IMR-90 (cell line): ENCODE results near the gene AOPEP. TPM values are rescaled to one million over a fixed set of nuclear protein-coding genes. Genes with fewer than 3 reads are reported as not detected.

Experiments used
- ATAC-seq: fragments of 200-7000 bp; cut with Tn5 transposase; 2 replicates; pipeline ENCODE4 v1.9.1; 2020; ENCODE audit warnings: low read depth, mild to moderate bottlenecking, moderate library complexity
- BruUV-seq: library from RNA; stranded (reverse); fragments of 400-500 nt; replicated peaks from 2 replicates; lab custom pipeline; 2021; lab: Mats Ljungman, UMichigan
- CTCF ChIA-PET: fragments of 300-600 bp; formaldehyde crosslinking; extraction: SDS; loops from one replicate; lab custom pipeline; 2021; ENCODE audit warnings: antibody characterized with exemption; lab: Yijun Ruan, JAX
- POLR2A ChIA-PET: fragments of 300-600 bp; sonication (Branson Sonifier 250); formaldehyde crosslinking; loops from one replicate; lab custom pipeline; 2022; ENCODE audit warnings: antibody characterized with exemption; ENCODE audit not compliant: unreplicated experiment; lab: Charles Lee
- DNase-seq: peaks from one replicate; pipeline ENCODE4 v3.0.0; 2013
- H2AFZ ChIP-seq: replicated peaks from 2 replicates; pipeline ENCODE3; 2013; ENCODE audit warnings: low read length, mild to moderate bottlenecking; ENCODE audit not compliant: poor library complexity
- H2AK5ac ChIP-seq: 2 replicates; pipeline ENCODE4 v1.6.1; 2013; ENCODE audit warnings: low read depth, low read length, inconsistent platforms
- H2AK9ac ChIP-seq: replicated peaks from 2 replicates; pipeline ENCODE3; 2013; ENCODE audit warnings: mild to moderate bottlenecking, low read depth, low read length, moderate library complexity; ENCODE audit not compliant: poor library complexity
- H2BK120ac ChIP-seq: 2 replicates; pipeline ENCODE4 v1.6.1; 2013; ENCODE audit warnings: low read depth, low read length, inconsistent platforms
- H2BK15ac ChIP-seq: 3 replicates; pipeline ENCODE4 v1.6.1; 2013; ENCODE audit warnings: low read depth, low read length, inconsistent platforms
- H2BK20ac ChIP-seq: 2 replicates; pipeline ENCODE4 v1.6.1; 2013; ENCODE audit warnings: low read depth, mild to moderate bottlenecking, inconsistent platforms, low read length, moderate library complexity
- H2BK5ac ChIP-seq: 2 replicates; pipeline ENCODE4 v1.6.1; 2013; ENCODE audit warnings: mild to moderate bottlenecking, low read depth, low read length, inconsistent platforms; ENCODE audit not compliant: poor library complexity, severe bottlenecking
- H3K14ac ChIP-seq: replicated peaks from 2 replicates; pipeline ENCODE4 v1.6.1; 2013; ENCODE audit warnings: low read depth, low read length, inconsistent platforms
- H3K18ac ChIP-seq: 2 replicates; pipeline ENCODE4 v1.6.1; 2013; ENCODE audit warnings: low read depth, low read length, control low read depth
- H3K23ac ChIP-seq: 2 replicates; pipeline ENCODE4 v1.6.1; 2013; ENCODE audit warnings: low read depth, low read length, inconsistent platforms
- H3K27ac ChIP-seq: 2 replicates; pipeline ENCODE4 v1.5.1; 2013; ENCODE audit warnings: mild to moderate bottlenecking, control low read depth, low read length; ENCODE audit not compliant: insufficient read depth
- H3K27me3 ChIP-seq: 2 replicates; pipeline ENCODE4 v1.6.1; 2013; ENCODE audit warnings: low read length; ENCODE audit not compliant: control insufficient read depth, insufficient read depth
- H3K36me3 ChIP-seq: 2 replicates; pipeline ENCODE4 v1.6.1; 2013; ENCODE audit warnings: low read length, mixed read lengths; ENCODE audit not compliant: control insufficient read depth, insufficient read depth
- H3K4ac ChIP-seq: 2 replicates; pipeline ENCODE4 v1.6.1; 2013; ENCODE audit warnings: low read depth, low read length, inconsistent platforms
- H3K4me1 ChIP-seq: 2 replicates; pipeline ENCODE4 v1.6.1; 2013; ENCODE audit warnings: low read length, mixed read lengths; ENCODE audit not compliant: control insufficient read depth, insufficient read depth
- H3K4me2 ChIP-seq: 2 replicates; pipeline ENCODE4 v1.6.1; 2013; ENCODE audit warnings: low read depth, mild to moderate bottlenecking, control low read depth, low read length, moderate library complexity
- H3K4me3 ChIP-seq: 2 replicates; pipeline ENCODE4 v1.5.1; 2013; ENCODE audit warnings: low read depth, mild to moderate bottlenecking, control low read depth, low read length, moderate library complexity; ENCODE audit not compliant: insufficient read depth
- H3K56ac ChIP-seq: 2 replicates; pipeline ENCODE4 v1.6.1; 2013; ENCODE audit warnings: low read length, inconsistent platforms; ENCODE audit not compliant: insufficient read depth; ENCODE audit errors: extremely low read depth
- H3K79me1 ChIP-seq, 2 experiments: 2 replicates each; pipeline ENCODE4 v1.6.1; 2013; ENCODE audit warnings: low read length in 2 of 2, inconsistent platforms in 1 of 2, low read depth in 1 of 2
- H3K9ac ChIP-seq: 2 replicates; pipeline ENCODE4 v1.6.1; 2013; ENCODE audit warnings: low read depth, low read length, control low read depth
- H3K9me1 ChIP-seq: 2 replicates; pipeline ENCODE4 v1.6.1; 2013; ENCODE audit warnings: low read length, inconsistent platforms; ENCODE audit not compliant: insufficient read depth
- H3K9me3 ChIP-seq: 2 replicates; pipeline ENCODE4 v1.6.1; 2013; ENCODE audit warnings: low read length; ENCODE audit not compliant: control insufficient read depth, insufficient read depth
- H4K20me1 ChIP-seq: 2 replicates; pipeline ENCODE4 v1.6.1; 2013; ENCODE audit warnings: low read length, inconsistent platforms; ENCODE audit not compliant: insufficient read depth
- H4K5ac ChIP-seq: 2 replicates; pipeline ENCODE4 v1.6.1; 2013; ENCODE audit warnings: mild to moderate bottlenecking, low read depth, low read length, control low read depth
- H4K8ac ChIP-seq, 2 experiments: 2 replicates each; pipeline ENCODE4 v1.6.1; 2013; ENCODE audit warnings: low read depth in 2 of 2, low read length in 2 of 2, control low read depth in 1 of 2, inconsistent platforms in 1 of 2
- H4K91ac ChIP-seq: 2 replicates; pipeline ENCODE4 v1.6.1; 2013; ENCODE audit warnings: low read depth, low read length, inconsistent platforms; ENCODE audit not compliant: insufficient read depth
- BHLHE40 ChIP-seq: fragments of 150-350 bp; IDR thresholded peaks from 2 replicates; pipeline ENCODE4 v1.6.1; 2016; ENCODE audit warnings: mild to moderate bottlenecking, low read depth, low read length
- CEBPB ChIP-seq: IDR thresholded peaks from 2 replicates; pipeline ENCODE4 v1.6.1; 2012; ENCODE audit warnings: low read depth, low read length, improper control_type of control experiment
- CHD1 ChIP-seq: IDR thresholded peaks from 2 replicates; pipeline ENCODE4 v1.6.1; 2012; ENCODE audit warnings: low read depth, low read length, improper control_type of control experiment
- ELK1 ChIP-seq: fragments of 150-350 bp; IDR thresholded peaks from 2 replicates; pipeline ENCODE4 v1.6.1; 2016; ENCODE audit warnings: low read depth, mild to moderate bottlenecking, low read length, moderate library complexity, borderline replicate concordance
- FOS ChIP-seq: fragments of 150-350 bp; IDR thresholded peaks from 2 replicates; pipeline ENCODE4 v1.6.1; 2016; ENCODE audit warnings: low read depth, low read length
- MAFK ChIP-seq: IDR thresholded peaks from 2 replicates; pipeline ENCODE4 v1.6.1; 2012; ENCODE audit warnings: low read depth, low read length, improper control_type of control experiment
- MAZ ChIP-seq: IDR thresholded peaks from 2 replicates; pipeline ENCODE4 v1.6.1; 2012; ENCODE audit warnings: low read depth, mild to moderate bottlenecking, low read length, improper control_type of control experiment, moderate library complexity, borderline replicate concordance
- MXI1 ChIP-seq: IDR thresholded peaks from 2 replicates; pipeline ENCODE4 v1.6.1; 2012; ENCODE audit warnings: low read depth, mild to moderate bottlenecking, low read length, moderate library complexity, borderline replicate concordance
- NFE2L2 ChIP-seq: fragments of 150-350 bp; IDR thresholded peaks from 2 replicates; pipeline ENCODE4 v1.6.1; 2016; ENCODE audit warnings: low read depth, mild to moderate bottlenecking, low read length
- POLR2A ChIP-seq: IDR thresholded peaks from 2 replicates; pipeline ENCODE4 v1.6.1; 2012; ENCODE audit warnings: mild to moderate bottlenecking, low read depth, low read length
- RAD21 ChIP-seq: IDR thresholded peaks from 2 replicates; pipeline ENCODE4 v1.6.1; 2012; ENCODE audit warnings: low read length, improper control_type of control experiment
- RCOR1 ChIP-seq: IDR thresholded peaks from 2 replicates; pipeline ENCODE4 v1.6.1; 2012; ENCODE audit warnings: mild to moderate bottlenecking, low read length, improper control_type of control experiment; ENCODE audit not compliant: insufficient replicate concordance
- RFX5 ChIP-seq: IDR thresholded peaks from 2 replicates; pipeline ENCODE4 v1.8.0; 2012; ENCODE audit warnings: low read depth, mild to moderate bottlenecking, low read length, moderate library complexity
- SMC3 ChIP-seq: fragments of 150-350 bp; IDR thresholded peaks from 2 replicates; pipeline ENCODE4 v1.6.1; 2016; ENCODE audit warnings: low read depth, mild to moderate bottlenecking, antibody characterized with exemption, low read length, moderate library complexity
- USF2 ChIP-seq: fragments of 150-350 bp; IDR thresholded peaks from 2 replicates; pipeline ENCODE4 v1.6.1; 2017; ENCODE audit warnings: mild to moderate bottlenecking, antibody characterized with exemption, low read length, low read depth
- WGBS, 2 experiments: methylation state at CpG; one replicate each; pipeline versions ENCODE4 v1.1.5 to v1.1.7; 2013; ENCODE audit warnings: missing lambda C conversion rate in 2 of 2; ENCODE audit not compliant: insufficient read length in 1 of 2; ENCODE audit errors: extremely low coverage in 2 of 2; 5-methylcytosine and 5-hydroxymethylcytosine counted together
- dilution Hi-C: fragments of 300-500 bp; cut with HindIII; formaldehyde crosslinking; loops from one replicate; pipeline ENCODE4 v1.14.3; 2018; ENCODE audit warnings: low sequenced_read_pairs; ENCODE audit not compliant: unreplicated experiment
- in situ Hi-C: fragments of 300-500 bp; cut with MboI; formaldehyde crosslinking; loops from 3 replicates; pipeline ENCODE4 v1.14.3; 2019; ENCODE audit warnings: low sequenced_read_pairs, inconsistent platforms, mixed read lengths
- intact Hi-C: fragments of 100-400 bp; cut with micrococcal nuclease; formaldehyde crosslinking; loops from 2 replicates; pipeline ENCODE4 v1.10.0; 2022
- polyA plus RNA-seq, 3 experiments: library from polyadenylated mRNA; depleted of rRNA; stranded (reverse); fragments of >200 nt; gene quantifications; 2 replicates each; pipeline ENCODE4 v1.2.3, GENCODE V29; 2012; ENCODE audit warnings: low replicate concordance in 1 of 3
- total RNA-seq: library from RNA; depleted of rRNA; stranded (reverse); fragments of >200 nt; gene quantifications from 2 replicates; pipeline ENCODE4 v1.2.3, GENCODE V29; 2012
- TF ChIP-seq, protein P1 (sequence below): conservative IDR thresholded peaks from 2 replicates; pipeline ENCODE4 v1.5.1; 2012; ENCODE audit warnings: mild to moderate bottlenecking, low read depth, low read length, improper control_type of control experiment

AOPEP gene
- total and polyA plus RNA-seq, 2 of the 4 experiments (the other 2 are of a cell fraction) = 34.9 to 38.7 TPM

- no TSS peak for BruUV-seq
- Histone ChIP-seq H3K56ac (no peak overlapping the region), H3K27me3 (no peaks in the 10 kb centered on the region), H3K36me3 (no peaks in the 10 kb centered on the region), H3K4me1 (no peaks in the 10 kb centered on the region), H3K9me3 (no peaks in the 10 kb centered on the region), H2BK120ac (no peak overlapping the region), H4K20me1 (no peaks in the 10 kb centered on the region), H2BK15ac (no peak overlapping the region), H3K27ac (no peak overlapping the region), H3K79me1 (no peaks in the 10 kb centered on the region; a peak in 1 of 4 replicates), H4K8ac (no peak overlapping the region), H2AK5ac (no peak overlapping the region), H4K5ac (no peak overlapping the region), H2BK5ac (no peak overlapping the region), H3K23ac (no peak overlapping the region), H3K9me1 (no peaks in the 10 kb centered on the region), H3K14ac (no peak overlapping the region), H3K9ac (no peak overlapping the region), H3K4me3 (no peak overlapping the region), H2BK20ac (no peak overlapping the region), H2AFZ (no peak overlapping the region), H3K4me2 (no peak overlapping the region), H3K4ac (no peak overlapping the region), H4K91ac (no peak overlapping the region), H3K18ac (no peak overlapping the region), H2AK9ac (no peak overlapping the region)
- intact Hi-C loops (no loop called here), in situ Hi-C loops (no loop called here), dilution Hi-C loops (no loop called here)
- TF ChIP-seq CHD1 (no peak), RFX5 (no peak), BHLHE40 (no peak), RAD21 (no peak), FOS (no peak), CEBPB (no peak), USF2 (no peak), MAFK (no peak), SMC3 (no peak), MXI1 (no peak), RCOR1 (no peak), NFE2L2 (no peak), POLR2A (no peak), ELK1 (no peak), MAZ (no peak)
- TF ChIP-seq, protein P1, sequence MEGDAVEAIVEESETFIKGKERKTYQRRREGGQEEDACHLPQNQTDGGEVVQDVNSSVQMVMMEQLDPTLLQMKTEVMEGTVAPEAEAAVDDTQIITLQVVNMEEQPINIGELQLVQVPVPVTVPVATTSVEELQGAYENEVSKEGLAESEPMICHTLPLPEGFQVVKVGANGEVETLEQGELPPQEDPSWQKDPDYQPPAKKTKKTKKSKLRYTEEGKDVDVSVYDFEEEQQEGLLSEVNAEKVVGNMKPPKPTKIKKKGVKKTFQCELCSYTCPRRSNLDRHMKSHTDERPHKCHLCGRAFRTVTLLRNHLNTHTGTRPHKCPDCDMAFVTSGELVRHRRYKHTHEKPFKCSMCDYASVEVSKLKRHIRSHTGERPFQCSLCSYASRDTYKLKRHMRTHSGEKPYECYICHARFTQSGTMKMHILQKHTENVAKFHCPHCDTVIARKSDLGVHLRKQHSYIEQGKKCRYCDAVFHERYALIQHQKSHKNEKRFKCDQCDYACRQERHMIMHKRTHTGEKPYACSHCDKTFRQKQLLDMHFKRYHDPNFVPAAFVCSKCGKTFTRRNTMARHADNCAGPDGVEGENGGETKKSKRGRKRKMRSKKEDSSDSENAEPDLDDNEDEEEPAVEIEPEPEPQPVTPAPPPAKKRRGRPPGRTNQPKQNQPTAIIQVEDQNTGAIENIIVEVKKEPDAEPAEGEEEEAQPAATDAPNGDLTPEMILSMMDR = no peak
- ATAC-seq (no peak), DNase-seq (no peak)
- CTCF ChIA-PET = interaction anchor here (0.6 kb wide), 1 partner anchor 13 kb away, joined by 3 read pairs; no protein-coding TSS in a partner anchor
- WGBS, 2 experiments = 85% methylated on average over 4 of the region's 6 CpGs; no CpG with 5 or more reads in 1 of the 2 experiments
- POLR2A ChIA-PET = no interaction called here
Observed at GRCh38 chr9:94983552-94983951, 257.1 kb downstream of the AOPEP start.
